Adrenal gland (tissue), 5 donors: Measurements from ENCODE around the gene CMTM3.

ENCODE experiments used
- POLR2A ChIP-seq, 2 donors: fragments of 450-650 bp; IDR thresholded peaks; one replicate each; pipeline ENCODE4 v1.6.1; 2017; ENCODE audit warnings: antibody characterized with exemption in 2 of 2, mild to moderate bottlenecking in 2 of 2, moderate library complexity in 1 of 2
- TF ChIP-seq, protein P1 (sequence below), 6 experiments: fragments of 450-650 bp in 4 of 6; fragments of 200-600 bp in 2 of 6; sonication (generic) in 1 of 6; IDR thresholded peaks; 1 replicate in 5 of 6; 2 replicates in 1 of 6; pipeline versions ENCODE4 v1.5.1 to v1.8.0; 2016 to 2021; ENCODE audit warnings: antibody characterized with exemption in 6 of 6, mild to moderate bottlenecking in 2 of 6, moderate library complexity in 1 of 6
- donor health status: DM: no; HTN: no; CAD: no.

DNA sequence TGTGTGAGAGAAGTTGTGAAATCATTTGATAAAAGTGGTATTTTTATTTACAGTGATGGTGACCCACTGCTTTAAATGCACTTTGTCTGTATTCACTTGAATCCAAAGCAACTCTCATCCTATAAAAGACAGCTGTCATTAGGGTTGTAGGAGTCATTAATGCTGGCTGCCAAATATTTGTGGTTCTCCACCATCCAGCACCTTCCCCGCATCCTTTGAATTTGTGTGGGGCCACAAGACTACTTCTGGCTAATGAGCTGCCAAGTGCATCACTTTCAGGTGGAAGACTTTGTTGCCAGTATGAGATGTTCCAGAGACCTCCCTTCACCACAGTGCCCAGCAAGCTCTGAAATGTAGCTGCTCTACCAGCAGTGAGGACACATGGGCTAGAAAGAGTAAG is 43.4 kb downstream of the CMTM3 start:
- no peak for TF ChIP-seq POLR2A (IDR thresholded peaks at IDR 0.05)
- TF ChIP-seq, protein P1, sequence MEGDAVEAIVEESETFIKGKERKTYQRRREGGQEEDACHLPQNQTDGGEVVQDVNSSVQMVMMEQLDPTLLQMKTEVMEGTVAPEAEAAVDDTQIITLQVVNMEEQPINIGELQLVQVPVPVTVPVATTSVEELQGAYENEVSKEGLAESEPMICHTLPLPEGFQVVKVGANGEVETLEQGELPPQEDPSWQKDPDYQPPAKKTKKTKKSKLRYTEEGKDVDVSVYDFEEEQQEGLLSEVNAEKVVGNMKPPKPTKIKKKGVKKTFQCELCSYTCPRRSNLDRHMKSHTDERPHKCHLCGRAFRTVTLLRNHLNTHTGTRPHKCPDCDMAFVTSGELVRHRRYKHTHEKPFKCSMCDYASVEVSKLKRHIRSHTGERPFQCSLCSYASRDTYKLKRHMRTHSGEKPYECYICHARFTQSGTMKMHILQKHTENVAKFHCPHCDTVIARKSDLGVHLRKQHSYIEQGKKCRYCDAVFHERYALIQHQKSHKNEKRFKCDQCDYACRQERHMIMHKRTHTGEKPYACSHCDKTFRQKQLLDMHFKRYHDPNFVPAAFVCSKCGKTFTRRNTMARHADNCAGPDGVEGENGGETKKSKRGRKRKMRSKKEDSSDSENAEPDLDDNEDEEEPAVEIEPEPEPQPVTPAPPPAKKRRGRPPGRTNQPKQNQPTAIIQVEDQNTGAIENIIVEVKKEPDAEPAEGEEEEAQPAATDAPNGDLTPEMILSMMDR (IDR thresholded peaks at IDR 0.05) = no peak
